Astrocyte (in vitro differentiated cells and primary cell): ENCODE data around the gene BOD1.

Experiments used
- CTCF ChIP-seq: IDR thresholded peaks from 2 replicates; pipeline ENCODE4 v1.5.1; 2011; ENCODE audit warnings: low read depth, mild to moderate bottlenecking, inconsistent platforms, low read length, moderate library complexity; ENCODE audit not compliant: insufficient read depth
- EZH2 ChIP-seq: IDR thresholded peaks from 2 replicates; pipeline ENCODE4 v1.6.1; 2012; ENCODE audit warnings: mild to moderate bottlenecking, low read length, inconsistent platforms; ENCODE audit not compliant: insufficient read depth

- TF ChIP-seq CTCF (no peak), EZH2 (no peak)
These were observed 41.4 kb upstream of the BOD1 start for GRCh38 chr5:173657741-173658356.
